DMS53 treated with DMSO at 0.1 percent for 48 hours (cell line): ENCODE data around the gene DPP10.
A peak's percentile ranks its signal among the peaks of the same experiment; 100 is the strongest.

ENCODE experiments used
- DNase-seq: peaks from one replicate; lab custom pipeline; 2025; ENCODE audit not compliant: unreplicated experiment; lab: John Stamatoyannopoulos, UW

The DPP10 gene

GRCh38 chr2:114580691-114581090 lies 138.2 kb downstream of the DPP10 start:
- DNase-seq, result no peak

GRCh38 chr2:114598329-114598728 lies 155.9 kb downstream of the DPP10 start:
- no peak for DNase-seq

- no peak for DNase-seq
Observed at GRCh38 chr2:114609203-114609602, 166.8 kb downstream of the DPP10 start.

GRCh38 chr2:114609801-114610200 lies 167.4 kb downstream of the DPP10 start:
- no peak for DNase-seq

- no peak for DNase-seq
Observed at GRCh38 chr2:114610677-114611076, 168.2 kb downstream of the DPP10 start.

GRCh38 chr2:114614592-114614991 lies 172.2 kb downstream of the DPP10 start:
- no peak for DNase-seq

GRCh38 chr2:114628481-114628880 lies 186.0 kb downstream of the DPP10 start:
- DNase-seq, result no peak

GRCh38 chr2:114631146-114631545 lies 188.7 kb downstream of the DPP10 start:
- DNase-seq, result no peak

GRCh38 chr2:114642166-114642770 lies 199.8 kb downstream of the DPP10 start:
- DNase-seq, result no peak

- DNase-seq, result no peak
Observed at GRCh38 chr2:114642988-114643553, 200.6 kb downstream of the DPP10 start.

- DNase-seq, result no peak
Observed at GRCh38 chr2:114651933-114652332, 209.5 kb downstream of the DPP10 start.

- DNase-seq, result no peak
Observed at GRCh38 chr2:114659880-114660279, 217.4 kb downstream of the DPP10 start.

- peak; percentile 58 for DNase-seq
Observed at GRCh38 chr2:114661971-114662939, 219.8 kb downstream of the DPP10 start.

GRCh38 chr2:114668415-114668814 lies 226.0 kb downstream of the DPP10 start:
- no peak for DNase-seq

- no peak for DNase-seq
Observed at GRCh38 chr2:114683251-114683650, 240.8 kb downstream of the DPP10 start.

GRCh38 chr2:114684403-114684802 lies 242.0 kb downstream of the DPP10 start:
- DNase-seq, result no peak

GRCh38 chr2:114685102-114685501 lies 242.7 kb downstream of the DPP10 start:
- no peak for DNase-seq

- DNase-seq, result no peak
Observed at GRCh38 chr2:114688241-114688640, 245.8 kb downstream of the DPP10 start.

GRCh38 chr2:114698520-114698919 lies 256.1 kb downstream of the DPP10 start:
- no peak for DNase-seq

- no peak for DNase-seq
Observed at GRCh38 chr2:114699423-114699944, 257.0 kb downstream of the DPP10 start.

- no peak for DNase-seq
Observed at GRCh38 chr2:114700440-114700839, 258.0 kb downstream of the DPP10 start.
